H1 (cell line): Measurements from ENCODE around the gene PRKAG1. TPM values are rescaled to one million over a fixed set of nuclear protein-coding genes. Genes with fewer than 3 reads are reported as not detected.

Source experiments
- CTCF ChIA-PET: fragments of 300-600 bp; sonication (Branson Sonifier 250); formaldehyde crosslinking; loops from one replicate; lab custom pipeline; 2021; ENCODE audit not compliant: partially characterized antibody; lab: Charles Lee
- POLR2A ChIA-PET: fragments of 300-600 bp; sonication (Branson Sonifier 250); formaldehyde crosslinking; loops from one replicate; lab custom pipeline; 2021; ENCODE audit warnings: inconsistent platforms; ENCODE audit not compliant: partially characterized antibody; lab: Charles Lee
- DNase-seq, 2 experiments: peaks; one replicate each; pipeline versions ENCODE4 v3.0.0 to v3.0.0-alpha.2; 2010 to 2022; ENCODE audit warnings: low spot score in 2 of 2, low read depth in 1 of 2, mixed read lengths in 1 of 2
- FAIRE-seq: peaks from 2 replicates; lab custom pipeline; 2011; peaks lifted over from hg19 to GRCh38; lab: Jason Lieb, UNC
- H2AFZ ChIP-seq: 2 replicates; pipeline ENCODE4 v1.8.1; 2012; ENCODE audit warnings: low read length, inconsistent platforms
- H2AK5ac ChIP-seq: 2 replicates; pipeline ENCODE4 v1.6.1; 2013; ENCODE audit warnings: low read depth, low read length
- H2BK120ac ChIP-seq: replicated peaks from 2 replicates; pipeline ENCODE3; 2013; ENCODE audit warnings: low read depth, low read length, inconsistent platforms
- H2BK12ac ChIP-seq: 2 replicates; pipeline ENCODE4 v1.6.1; 2013; ENCODE audit warnings: low read depth, low read length
- H2BK15ac ChIP-seq: 2 replicates; pipeline ENCODE4 v1.6.1; 2013; ENCODE audit warnings: low read length
- H2BK20ac ChIP-seq: 2 replicates; pipeline ENCODE4 v1.6.1; 2013; ENCODE audit warnings: low read length
- H2BK5ac ChIP-seq: 2 replicates; pipeline ENCODE4 v1.6.1; 2013; ENCODE audit warnings: low read depth, low read length
- H3K14ac ChIP-seq: 2 replicates; pipeline ENCODE4 v1.6.1; 2013; ENCODE audit warnings: inconsistent platforms; ENCODE audit not compliant: insufficient read length
- H3K18ac ChIP-seq: 2 replicates; pipeline ENCODE4 v1.6.1; 2013; ENCODE audit warnings: low read length; ENCODE audit errors: extremely low read depth
- H3K23ac ChIP-seq: 2 replicates; pipeline ENCODE4 v1.6.1; 2013; ENCODE audit warnings: inconsistent platforms; ENCODE audit not compliant: insufficient read length
- H3K23me2 ChIP-seq: 2 replicates; pipeline ENCODE4 v1.6.1; 2013; ENCODE audit warnings: low read depth, low read length
- H3K27ac ChIP-seq: 2 replicates; pipeline ENCODE4 v1.6.1; 2011; ENCODE audit warnings: low read depth, low read length, inconsistent platforms
- H3K27me3 ChIP-seq, 4 experiments: replicated peaks in 1 of 4; 1 replicate in 1 of 4; 2 replicates in 3 of 4; pipeline versions ENCODE4 v1.6.1 to v1.8.1; 2011 to 2013; ENCODE audit warnings: low read length in 3 of 4, mild to moderate bottlenecking in 3 of 4, inconsistent platforms in 2 of 4, mixed read lengths in 2 of 4, moderate library complexity in 1 of 4; ENCODE audit not compliant: control insufficient read depth in 3 of 4, insufficient read depth in 3 of 4; ENCODE audit errors: extremely low read depth in 1 of 4
- H3K36me3 ChIP-seq, 4 experiments: 2 replicates each; pipeline versions ENCODE4 v1.6.1 to v1.8.1; 2011 to 2013; ENCODE audit warnings: mild to moderate bottlenecking in 4 of 4, low read length in 3 of 4, moderate library complexity in 2 of 4, control low read depth in 1 of 4, inconsistent platforms in 1 of 4; ENCODE audit not compliant: insufficient read depth in 4 of 4, control insufficient read depth in 2 of 4
- H3K4ac ChIP-seq: replicated peaks from 2 replicates; pipeline ENCODE3; 2013; ENCODE audit warnings: low read length, low read depth, mixed read lengths, inconsistent platforms; ENCODE audit not compliant: insufficient read length
- H3K4me1 ChIP-seq, 4 experiments: replicated peaks in 1 of 4; 1 replicate in 1 of 4; 2 replicates in 3 of 4; pipeline versions ENCODE4 v1.6.1 to v1.8.1; 2011 to 2013; ENCODE audit warnings: low read length in 3 of 4, inconsistent platforms in 2 of 4, mixed read lengths in 1 of 4; ENCODE audit not compliant: insufficient read depth in 4 of 4, control insufficient read depth in 3 of 4
- H3K4me2 ChIP-seq, 2 experiments: 2 replicates each; pipeline versions ENCODE4 v1.6.1 to v1.8.1; 2011 to 2013; ENCODE audit warnings: low read depth in 2 of 2, low read length in 2 of 2, control low read depth in 1 of 2, inconsistent platforms in 1 of 2, mild to moderate bottlenecking in 1 of 2; ENCODE audit not compliant: insufficient read depth in 1 of 2
- H3K4me3 ChIP-seq, 4 experiments: fragments of 200-600, 300-600 bp in 1 of 4; sonication (generic), shearing (Covaris generic), sonication (Bioruptor Twin) in 1 of 4; 2 replicates each; pipeline versions ENCODE4 v1.5.1 to v1.8.1; 2011 to 2016; ENCODE audit warnings: low read length in 4 of 4, low read depth in 3 of 4, control low read depth in 2 of 4, inconsistent platforms in 2 of 4, mild to moderate bottlenecking in 2 of 4, mixed read lengths in 1 of 4, moderate library complexity in 1 of 4; ENCODE audit not compliant: insufficient read depth in 2 of 4; ENCODE audit errors: extremely low read depth in 1 of 4
- H3K56ac ChIP-seq: replicated peaks from 2 replicates; pipeline ENCODE3; 2013; ENCODE audit warnings: low read depth, mild to moderate bottlenecking, mixed read lengths, low read length, inconsistent platforms; ENCODE audit not compliant: insufficient read length
- H3K79me1 ChIP-seq: 2 replicates; pipeline ENCODE4 v1.6.1; 2013; ENCODE audit warnings: low read depth, low read length, control low read depth
- H3K79me2 ChIP-seq, 2 experiments: 2 replicates each; pipeline versions ENCODE4 v1.6.1 to v1.8.1; 2012 to 2013; ENCODE audit warnings: low read length in 2 of 2, mild to moderate bottlenecking in 2 of 2, inconsistent platforms in 1 of 2; ENCODE audit not compliant: insufficient read depth in 2 of 2, control insufficient read depth in 1 of 2
- H3K9ac ChIP-seq, 4 experiments: replicated peaks in 1 of 4; 1 replicate in 1 of 4; 2 replicates in 3 of 4; pipeline versions ENCODE4 v1.6.1 to v1.8.1; 2011 to 2013; ENCODE audit warnings: low read depth in 3 of 4, low read length in 3 of 4, control low read depth in 2 of 4, mild to moderate bottlenecking in 2 of 4, moderate library complexity in 2 of 4, inconsistent platforms in 1 of 4; ENCODE audit errors: extremely low read depth in 1 of 4
- H3K9me3 ChIP-seq, 2 experiments: 2 replicates each; pipeline versions ENCODE4 v1.6.1 to v1.8.1; 2012 to 2013; ENCODE audit warnings: mild to moderate bottlenecking in 2 of 2, moderate library complexity in 2 of 2, control low read depth in 1 of 2, inconsistent platforms in 1 of 2, low read depth in 1 of 2, low read length in 1 of 2, mixed read lengths in 1 of 2; ENCODE audit not compliant: insufficient read depth in 2 of 2
- H4K20me1 ChIP-seq, 2 experiments: replicated peaks in 1 of 2; 2 replicates each; pipeline versions ENCODE3 to v1.8.1; 2011 to 2013; ENCODE audit warnings: inconsistent platforms in 2 of 2, low read length in 2 of 2, mild to moderate bottlenecking in 1 of 2; ENCODE audit not compliant: insufficient read depth in 2 of 2, control insufficient read depth in 1 of 2
- H4K5ac ChIP-seq: 2 replicates; pipeline ENCODE4 v1.6.1; 2013; ENCODE audit warnings: low read length, low read depth, mixed read lengths, inconsistent platforms; ENCODE audit not compliant: insufficient read length
- H4K8ac ChIP-seq: 2 replicates; pipeline ENCODE4 v1.8.0; 2013; ENCODE audit warnings: mild to moderate bottlenecking, moderate library complexity, low read length, inconsistent platforms; ENCODE audit not compliant: insufficient read depth; ENCODE audit errors: extremely low read depth
- H4K91ac ChIP-seq: replicated peaks from 2 replicates; pipeline ENCODE3; 2013; ENCODE audit warnings: low read length, mixed read lengths, inconsistent platforms; ENCODE audit not compliant: insufficient read length
- POLR2AphosphoS5 ChIP-seq: IDR thresholded peaks from 2 replicates; pipeline ENCODE4 v1.6.1; 2011; ENCODE audit warnings: low read depth, low read length
- RBBP5 ChIP-seq: IDR thresholded peaks from 2 replicates; pipeline ENCODE4 v1.7.1; 2012; ENCODE audit warnings: low read depth, mild to moderate bottlenecking, inconsistent platforms, low read length, moderate library complexity, borderline replicate concordance
- SIX5 ChIP-seq: IDR thresholded peaks from 2 replicates; pipeline ENCODE4 v1.6.1; 2011; ENCODE audit warnings: mild to moderate bottlenecking, low read depth, low read length
- WGBS, 2 experiments: shearing (Covaris generic) in 1 of 2; methylation state at CpG; one replicate each; pipeline versions ENCODE4 v1.1.6 to v1.1.7; 2013 to 2015; ENCODE audit warnings: low lambda C conversion rate in 2 of 2, mixed read lengths in 2 of 2, inconsistent platforms in 1 of 2, low coverage in 1 of 2, missing lambda C conversion rate in 1 of 2; ENCODE audit not compliant: insufficient replicate concordance in 2 of 2, insufficient coverage in 1 of 2, insufficient read length in 1 of 2; ENCODE audit errors: extremely low coverage in 1 of 2, missing lambda C conversion rate in 1 of 2; 5-methylcytosine and 5-hydroxymethylcytosine counted together
- polyA plus RNA-seq, 7 experiments: library from polyadenylated mRNA; depleted of rRNA in 3 of 7; stranded (reverse) in 5 of 7; unstranded in 2 of 7; fragments of >200 nt in 5 of 7; fragments of 200-250 nt in 2 of 7; gene quantifications; 1 replicate in 5 of 7; 2 replicates in 1 of 7; 4 replicates in 1 of 7; pipeline versions ENCODE4 v1.2.1 to v1.2.3, GENCODE V29; 2011 to 2013; ENCODE audit warnings: missing spikeins in 2 of 7, mixed read lengths in 2 of 7
- small RNA-seq: library from polyadenylated mRNA; stranded (forward); fragments of <200 nt; extraction: miRNeasy Mini kit (QIAGEN cat#:217004); gene quantifications from one replicate; pipeline ENCODE3, GENCODE V24; 2013; ENCODE audit not compliant: insufficient read depth
- total RNA-seq: library from RNA; stranded (reverse); fragmentation: NEBNext Ultra II Directional; extraction: Animal tissue kit (Norgen Biotek cat#: 25700); gene quantifications from 2 replicates; pipeline ENCODE4 v1.2.1, GENCODE V29; 2021

The PRKAG1 gene
- total and polyA plus RNA-seq, 2 of the 8 experiments (the other 6 are each of a cell fraction or from before 2014, with no cell fraction given), result 38.6 to 57.5 TPM

GRCh38 chr12:48952691-48953090 lies 65.9 kb downstream of the PRKAG1 start:
- Histone ChIP-seq H3K4ac (no peak overlapping the region), H4K5ac (no peak overlapping the region), H3K23ac (no peak overlapping the region), H3K27ac (no peak overlapping the region), H2BK20ac (no peak overlapping the region), H4K20me1 (peaks cover 13 to 33% of the 10 kb centered on the region in 2 experiments), H3K14ac (no peak overlapping the region), H3K79me1 (peaks cover 10% of the 10 kb centered on the region; the same call in 1 of the 2 replicates), H3K27me3 (no peaks in the 10 kb centered on the region), H4K91ac (no peak overlapping the region), H2BK5ac (no peak overlapping the region), H3K9me3 (no peaks in the 10 kb centered on the region), H4K8ac (no peak overlapping the region), H3K79me2 (peaks cover 36 to 82% of the 10 kb centered on the region in 2 experiments), H3K36me3 (peaks cover 3 to 34% (median 7%) of the 10 kb centered on the region in 4 experiments; a peak in 6 of 8 replicates), H2AFZ (no peak overlapping the region), H3K18ac (no peak overlapping the region), H3K56ac (no peak overlapping the region), H2BK12ac (no peak overlapping the region), H3K23me2 (peaks cover 6% of the 10 kb centered on the region; the same call in 1 of the 2 replicates), H3K4me1 (peaks cover 2 to 11% (median 7%) of the 10 kb centered on the region in 4 experiments; a peak in 6 of 7 replicates), H2BK15ac (no peak overlapping the region), H3K9ac (no peak overlapping the region; a peak in 1 of 7 replicates), H3K4me3 (no peak overlapping the region), H2BK120ac (no peak overlapping the region), H3K4me2 (no peak overlapping the region), H2AK5ac (no peak overlapping the region)
- ChIA-PET POLR2A (interaction anchor here (1.0 to 6.7 kb wide), 11 partner anchors 10 to 99 kb away, joined by 3 to 77 read pairs (median 3); partner anchors contain the start of gene FKBP11), CTCF (interaction anchor here (0.9 to 40.8 kb wide), 9 partner anchors 10 to 133 kb away, joined by 3 to 1336 read pairs (median 7); partner anchors contain the start of genes DDN, FKBP11 and WNT1)
- FAIRE-seq (no peak), DNase-seq (no peak)
- WGBS, 2 experiments, result 86% methylated on average over 4 of the region's 4 CpGs; no CpG with 5 or more reads in 1 of the 2 experiments
- TF ChIP-seq RBBP5 (no peak), POLR2AphosphoS5 (peak; percentile 27; the same call in 1 of the 2 replicates), SIX5 (no peak)

Small RNAs within 50 kb of the gene (small RNA-seq; reads per million reads assigned to genes)
- gene RNU6-940P, result not detected

Other genes starting within 250 kb of the PRKAG1 start
- gene ADCY6, start 229.7 kb downstream of the PRKAG1 start, total RNA-seq, result 11.7 and 15.6 TPM in 2 replicates
- 17.5 and 19.7 TPM in 2 replicates for gene ADCY6, start 229.7 kb downstream of the PRKAG1 start, polyA plus RNA-seq (2011; rRNA removed)
- 12.5 and 16.9 TPM in 2 replicates for gene CACNB3, start 200.3 kb downstream of the PRKAG1 start, total RNA-seq
- 16.0 and 18.4 TPM in 2 replicates for gene CACNB3, start 200.3 kb downstream of the PRKAG1 start, polyA plus RNA-seq (2011; rRNA removed)
- gene DDX23, start 166.6 kb downstream of the PRKAG1 start, total RNA-seq, result 98.1 and 107 TPM in 2 replicates
- gene DDX23, start 166.6 kb downstream of the PRKAG1 start, polyA plus RNA-seq (2011; rRNA removed), result 43.4 and 43.5 TPM in 2 replicates
- 15.8 and 16.2 TPM in 2 replicates for gene RND1, start 152.9 kb downstream of the PRKAG1 start, total RNA-seq
- gene RND1, start 152.9 kb downstream of the PRKAG1 start, polyA plus RNA-seq (2011; rRNA removed), result 17.1 and 17.8 TPM in 2 replicates
- gene FKBP11, start 93.3 kb downstream of the PRKAG1 start, total RNA-seq, result 65.1 and 75.6 TPM in 2 replicates
- gene FKBP11, start 93.3 kb downstream of the PRKAG1 start, polyA plus RNA-seq (2011; rRNA removed), result 45.7 and 53.9 TPM in 2 replicates
- 250 and 251 TPM in 2 replicates for gene ARF3, start 61.3 kb downstream of the PRKAG1 start, total RNA-seq
- gene ARF3, start 61.3 kb downstream of the PRKAG1 start, polyA plus RNA-seq (2011; rRNA removed), result 231 and 262 TPM in 2 replicates
- 0.25 and 0.26 TPM in 2 replicates for gene WNT10B, start 47.0 kb downstream of the PRKAG1 start, total RNA-seq
- gene WNT10B, start 47.0 kb downstream of the PRKAG1 start, polyA plus RNA-seq (2011; rRNA removed), result 1.8 and 1.9 TPM in 2 replicates
- not detected in 2 replicates for gene WNT1, start 40.5 kb downstream of the PRKAG1 start, total RNA-seq
- gene WNT1, start 40.5 kb downstream of the PRKAG1 start, polyA plus RNA-seq (2011; rRNA removed), result not detected in 2 replicates
- 0.21 and 0.30 TPM in 2 replicates for gene DDN, start 19.4 kb downstream of the PRKAG1 start, total RNA-seq
- 0.14 and 0.20 TPM in 2 replicates for gene DDN, start 19.4 kb downstream of the PRKAG1 start, polyA plus RNA-seq (2011; rRNA removed)
- gene KMT2D, start 42.0 kb upstream of the PRKAG1 start, total RNA-seq, result 86.3 and 92.3 TPM in 2 replicates
- gene KMT2D, start 42.0 kb upstream of the PRKAG1 start, polyA plus RNA-seq (2011; rRNA removed), result 9.1 and 15.7 TPM in 2 replicates
- gene RHEBL1, start 51.2 kb upstream of the PRKAG1 start, total RNA-seq, result 7.0 and 7.5 TPM in 2 replicates
- 8.1 and 9.4 TPM in 2 replicates for gene RHEBL1, start 51.2 kb upstream of the PRKAG1 start, polyA plus RNA-seq (2011; rRNA removed)
- 0.11 and 0.13 TPM in 2 replicates for gene DHH, start 76.0 kb upstream of the PRKAG1 start, total RNA-seq
- gene DHH, start 76.0 kb upstream of the PRKAG1 start, polyA plus RNA-seq (2011; rRNA removed), result 0.03 and 0.09 TPM in 2 replicates
- 47.7 and 49.6 TPM in 2 replicates for gene LMBR1L, start 92.1 kb upstream of the PRKAG1 start, total RNA-seq
- 36.6 and 54.6 TPM in 2 replicates for gene LMBR1L, start 92.1 kb upstream of the PRKAG1 start, polyA plus RNA-seq (2011; rRNA removed)
- gene TUBA1B, start 112.6 kb upstream of the PRKAG1 start, total RNA-seq, result 2,092 and 2,144 TPM in 2 replicates
- 5,662 and 6,837 TPM in 2 replicates for gene TUBA1B, start 112.6 kb upstream of the PRKAG1 start, polyA plus RNA-seq (2011; rRNA removed)
- 283 and 290 TPM in 2 replicates for gene TUBA1A, start 170.3 kb upstream of the PRKAG1 start, total RNA-seq
- 789 and 1,018 TPM in 2 replicates for gene TUBA1A, start 170.3 kb upstream of the PRKAG1 start, polyA plus RNA-seq (2011; rRNA removed)
- gene TUBA1C, start 246.3 kb upstream of the PRKAG1 start, total RNA-seq, result 504 and 533 TPM in 2 replicates
- 2,291 and 3,101 TPM in 2 replicates for gene TUBA1C, start 246.3 kb upstream of the PRKAG1 start, polyA plus RNA-seq (2011; rRNA removed)